Stimulated activated CD8-positive, alpha-beta memory T cell treated with anti-CD3 and anti-CD28 coated beads, Interleukin-15, amount 100 ng/mL, for 48 hours (primary cell): Measurements from ENCODE around the gene CLCN6.
A peak's percentile ranks its signal among the peaks of the same experiment; 100 is the strongest.
"Not testable (repeated sequence)": the region's sequence is repeated elsewhere in the genome, so short reads cannot be mapped to it uniquely, and the experiment has no call there.

ENCODE experiments used
- DNase-seq, 2 donors: peaks; one replicate each; pipeline ENCODE4 v3.0.0-alpha.2; 2020; ENCODE audit warnings: low read depth in 2 of 2

Gene CLCN6

DNA sequence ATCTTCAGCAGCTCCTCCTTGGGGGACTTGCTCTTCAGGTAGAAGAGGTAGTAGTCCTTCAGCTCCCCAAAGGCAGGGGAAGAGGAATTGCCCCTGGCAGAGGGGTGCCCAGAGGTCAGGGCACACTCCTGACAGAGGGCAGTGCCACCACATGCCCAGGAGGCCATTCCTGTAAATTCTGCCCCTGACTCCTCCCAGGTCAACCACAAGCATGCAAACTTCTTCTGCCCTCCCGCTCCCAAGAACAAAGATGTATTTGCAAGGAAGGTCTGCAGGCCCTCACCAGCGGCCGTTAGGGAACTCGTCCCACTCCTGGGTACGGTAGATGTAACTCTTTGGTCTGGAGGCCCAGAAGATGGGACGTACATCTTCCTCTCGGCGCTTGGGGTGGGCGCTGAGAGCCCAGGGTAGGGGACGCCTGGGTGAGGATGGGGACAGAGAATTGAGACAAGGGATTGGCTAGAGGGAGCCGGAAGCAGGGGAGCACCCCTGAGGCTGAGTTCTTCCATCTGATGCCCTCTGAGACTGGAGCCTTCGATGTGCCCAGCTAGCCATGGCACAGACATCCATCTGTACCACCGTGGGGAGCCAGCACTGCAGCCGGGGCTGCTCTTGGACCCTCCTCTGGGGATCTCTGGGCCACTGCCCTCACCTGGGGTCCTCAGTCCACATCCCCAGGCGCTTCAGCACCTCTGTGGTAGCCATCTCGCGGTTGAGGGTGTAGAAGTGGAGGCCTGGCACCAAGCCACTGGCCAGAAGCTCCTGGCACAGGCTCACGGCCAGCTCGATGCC is 11.3 kb upstream of the CLCN6 start:
- no peak for DNase-seq

DNA sequence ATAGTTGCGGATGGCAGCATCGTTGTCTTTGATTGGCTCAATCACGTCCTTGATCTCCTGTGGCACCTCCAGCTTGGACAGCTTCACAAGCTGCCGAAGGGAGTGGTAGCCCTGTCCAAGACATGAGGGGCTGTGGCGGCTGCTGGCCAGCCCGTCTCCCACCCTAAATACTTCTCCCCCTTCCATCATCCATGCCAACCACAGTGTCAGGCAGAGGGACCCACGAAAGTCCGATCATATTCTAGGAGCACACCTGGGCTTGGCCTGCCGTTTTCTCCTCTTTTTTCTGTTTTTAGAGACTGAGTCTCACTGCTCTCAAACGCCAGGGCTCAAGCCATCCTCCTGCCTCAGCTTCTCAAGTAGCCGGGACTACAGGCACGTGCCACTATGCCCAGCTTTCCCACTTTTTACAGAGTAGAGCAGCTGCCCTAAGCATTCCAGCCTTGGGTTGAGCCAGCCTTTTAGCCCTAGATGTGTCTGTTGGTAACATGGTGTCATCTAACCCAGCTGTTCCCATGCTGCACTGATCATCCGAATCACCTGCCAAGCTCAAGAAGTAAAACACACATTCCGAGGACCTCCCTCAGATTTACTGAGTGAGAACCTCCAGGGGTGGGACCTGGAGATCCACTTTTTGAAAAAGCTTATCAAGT is 10.6 kb upstream of the CLCN6 start:
- no peak for DNase-seq

DNA sequence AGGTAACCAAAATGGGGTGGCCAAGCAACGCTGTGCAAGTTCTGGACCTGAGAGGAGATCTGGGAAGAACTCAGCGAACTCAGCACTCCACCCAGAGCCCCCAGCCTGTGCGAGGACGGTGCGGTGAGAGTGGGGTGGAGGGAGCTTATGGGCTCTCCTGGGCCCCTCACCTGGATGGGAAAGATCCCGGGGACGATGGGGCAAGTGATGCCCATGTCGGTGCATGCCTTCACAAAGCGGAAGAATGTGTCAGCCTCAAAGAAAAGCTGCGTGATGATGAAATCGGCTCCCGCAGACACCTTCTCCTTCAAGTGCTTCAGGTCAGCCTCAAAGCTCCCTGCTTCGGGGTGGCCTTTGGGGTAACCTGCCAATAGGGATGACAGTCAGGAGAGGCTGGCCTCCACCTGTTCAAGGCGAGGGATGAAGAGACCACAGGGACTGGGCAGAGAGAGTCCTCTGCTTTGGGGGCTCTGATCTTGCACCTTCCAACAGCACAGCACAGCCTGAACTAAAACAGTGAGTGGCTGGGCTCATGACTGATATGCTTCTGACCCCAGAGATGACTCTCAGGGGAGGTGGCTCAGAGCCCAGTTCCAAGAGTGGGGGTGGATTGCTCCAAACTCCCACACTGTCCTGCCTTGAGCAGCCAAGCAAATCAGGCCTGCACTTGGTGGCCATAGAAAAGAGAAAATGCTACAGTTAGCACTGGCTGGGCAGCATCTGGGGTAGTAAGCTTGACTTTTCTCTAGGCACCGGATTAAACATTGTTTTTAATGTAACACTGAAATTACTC is 9.8 kb upstream of the CLCN6 start:
- DNase-seq: no peak

DNA sequence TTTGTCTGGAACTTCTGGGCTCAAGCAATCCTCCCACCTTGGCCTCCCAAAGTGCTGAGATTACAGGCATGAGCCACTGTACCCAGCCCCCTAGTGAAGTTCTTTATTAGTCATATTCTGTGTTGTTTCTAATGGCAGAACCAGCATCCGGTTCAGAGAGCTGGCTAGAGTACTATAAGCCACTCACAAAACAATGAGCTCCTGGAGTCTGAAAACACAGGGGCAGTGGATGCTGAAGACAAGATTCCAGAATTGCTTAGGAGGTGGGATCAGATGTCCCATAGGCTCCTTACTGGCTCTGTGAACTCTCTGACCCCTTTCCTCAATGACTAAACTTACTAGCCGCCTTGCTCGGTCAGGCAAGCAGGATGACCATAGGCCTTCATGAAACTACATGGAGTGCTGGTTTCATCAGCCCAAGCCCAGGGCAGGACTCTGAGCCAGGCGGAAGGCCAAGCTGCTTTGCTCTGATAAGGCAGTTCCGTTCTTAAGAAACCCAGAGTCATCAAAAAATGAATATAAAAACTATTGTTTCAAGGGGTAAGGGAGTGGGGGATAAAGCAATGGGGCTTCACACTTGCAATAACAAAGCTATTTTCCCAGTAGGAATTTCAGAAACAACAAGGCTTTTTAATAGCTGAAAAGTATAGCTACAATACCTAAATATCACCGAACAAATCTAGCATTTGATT is 8.3 kb upstream of the CLCN6 start:
- no peak for DNase-seq

DNA sequence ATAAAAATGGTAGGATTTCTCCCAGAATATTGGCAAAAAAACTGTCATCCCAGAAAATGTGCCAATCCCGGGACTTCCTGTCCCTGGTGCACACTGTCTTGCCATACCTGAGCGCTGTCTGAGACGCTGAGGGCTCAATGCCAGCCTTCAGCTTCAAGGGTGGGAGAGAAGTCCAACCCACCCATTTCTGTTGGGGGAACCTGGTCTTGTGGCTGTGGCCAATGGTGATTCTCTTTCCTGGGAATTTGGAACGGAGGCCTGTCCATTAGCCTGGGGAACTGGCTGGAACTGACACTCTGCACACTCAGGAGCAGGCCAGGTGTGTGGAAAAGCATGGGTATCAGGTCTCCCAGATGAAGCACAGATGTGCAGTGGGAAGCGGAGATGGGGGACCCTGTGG is 6.9 kb upstream of the CLCN6 start:
- DNase-seq: no peak

DNA sequence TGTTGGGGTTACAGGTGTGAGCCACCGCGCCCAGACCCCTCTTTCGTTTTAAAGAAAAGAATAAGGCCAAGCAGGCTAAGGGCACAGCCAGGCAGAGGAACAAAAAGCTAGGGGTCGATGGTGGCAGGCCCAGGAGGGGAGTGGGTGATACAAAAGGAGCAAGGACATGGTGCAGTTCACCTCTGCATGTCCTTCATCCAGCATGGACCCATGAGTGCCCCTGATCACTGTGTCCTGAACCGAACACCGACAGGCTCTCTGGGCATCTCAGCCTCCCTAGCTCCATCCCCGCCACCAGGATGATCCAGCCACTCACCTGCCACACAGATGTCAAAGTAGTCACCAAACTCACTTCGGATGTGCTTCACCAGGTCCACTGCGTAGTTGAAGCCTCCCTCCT is 6.1 kb upstream of the CLCN6 start:
- no peak for DNase-seq

DNA sequence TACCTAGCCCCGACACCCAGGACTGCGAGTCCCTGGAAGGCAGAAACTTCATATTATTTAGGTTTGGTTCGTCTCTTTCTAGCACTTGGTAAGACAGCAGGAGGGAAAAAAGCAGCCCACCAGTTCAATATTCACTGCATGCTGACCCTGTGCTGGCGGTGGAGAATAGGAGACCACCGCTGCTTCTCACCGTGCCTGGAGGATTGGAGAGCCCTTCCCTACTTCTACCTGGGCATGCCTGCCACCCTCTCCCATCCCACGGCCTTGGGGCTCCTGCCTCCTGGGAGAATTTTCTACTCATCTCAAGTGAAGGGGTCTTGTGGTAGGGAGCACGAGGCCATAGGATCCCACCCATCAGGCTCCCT is 5.6 kb upstream of the CLCN6 start:
- no peak for DNase-seq

DNA sequence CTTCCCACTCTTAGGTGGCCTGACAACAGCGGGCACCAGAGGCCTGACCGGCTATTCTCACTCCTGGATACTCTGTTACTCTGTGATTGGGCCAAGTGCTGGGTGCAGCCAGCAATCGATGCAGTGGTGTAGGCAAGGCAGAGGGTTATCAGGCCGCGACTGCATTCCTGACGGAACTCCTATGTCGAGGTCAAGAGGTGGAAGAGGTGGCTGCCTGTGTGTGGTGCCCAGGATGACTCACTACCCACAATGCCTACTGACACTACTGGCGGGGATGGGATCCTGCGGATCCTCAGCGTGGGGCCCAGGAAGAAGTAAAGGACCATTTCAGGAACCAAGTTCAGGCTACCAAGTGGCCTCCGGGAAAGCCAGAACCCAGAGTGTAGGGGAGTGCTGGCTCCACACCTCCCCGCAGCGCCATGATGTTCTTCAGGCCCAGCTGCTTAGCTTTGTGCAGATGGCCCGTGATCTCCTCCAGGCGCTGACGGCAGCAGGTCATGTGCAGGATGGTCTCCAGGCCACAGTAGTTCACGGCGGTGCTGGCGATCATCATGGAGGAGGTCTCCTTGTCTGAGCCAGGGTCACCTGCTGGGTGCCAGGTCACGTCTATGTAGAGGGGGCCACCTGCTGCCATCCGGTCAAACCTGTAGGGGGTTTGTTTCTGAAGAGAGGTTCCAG is 5.1 kb upstream of the CLCN6 start:
- DNase-seq: no peak

DNA sequence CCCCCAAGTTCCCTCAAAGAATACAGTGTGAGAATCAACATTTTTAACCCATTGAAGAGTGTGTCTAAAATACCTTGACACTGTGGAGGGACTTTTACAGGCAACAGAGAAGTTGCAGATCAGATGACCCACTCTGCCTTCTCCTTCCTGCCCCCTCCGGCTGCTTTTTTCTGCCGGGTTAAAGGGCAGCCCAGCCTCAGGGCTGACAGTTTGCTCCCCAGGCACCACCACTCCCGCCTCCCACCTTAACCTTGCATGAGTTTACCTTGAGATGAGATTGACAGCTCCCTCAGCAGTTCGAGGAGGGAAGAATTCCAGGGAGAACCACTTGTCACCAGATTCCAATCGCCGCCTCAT is 3.4 kb upstream of the CLCN6 start:
- DNase-seq: no peak

DNA sequence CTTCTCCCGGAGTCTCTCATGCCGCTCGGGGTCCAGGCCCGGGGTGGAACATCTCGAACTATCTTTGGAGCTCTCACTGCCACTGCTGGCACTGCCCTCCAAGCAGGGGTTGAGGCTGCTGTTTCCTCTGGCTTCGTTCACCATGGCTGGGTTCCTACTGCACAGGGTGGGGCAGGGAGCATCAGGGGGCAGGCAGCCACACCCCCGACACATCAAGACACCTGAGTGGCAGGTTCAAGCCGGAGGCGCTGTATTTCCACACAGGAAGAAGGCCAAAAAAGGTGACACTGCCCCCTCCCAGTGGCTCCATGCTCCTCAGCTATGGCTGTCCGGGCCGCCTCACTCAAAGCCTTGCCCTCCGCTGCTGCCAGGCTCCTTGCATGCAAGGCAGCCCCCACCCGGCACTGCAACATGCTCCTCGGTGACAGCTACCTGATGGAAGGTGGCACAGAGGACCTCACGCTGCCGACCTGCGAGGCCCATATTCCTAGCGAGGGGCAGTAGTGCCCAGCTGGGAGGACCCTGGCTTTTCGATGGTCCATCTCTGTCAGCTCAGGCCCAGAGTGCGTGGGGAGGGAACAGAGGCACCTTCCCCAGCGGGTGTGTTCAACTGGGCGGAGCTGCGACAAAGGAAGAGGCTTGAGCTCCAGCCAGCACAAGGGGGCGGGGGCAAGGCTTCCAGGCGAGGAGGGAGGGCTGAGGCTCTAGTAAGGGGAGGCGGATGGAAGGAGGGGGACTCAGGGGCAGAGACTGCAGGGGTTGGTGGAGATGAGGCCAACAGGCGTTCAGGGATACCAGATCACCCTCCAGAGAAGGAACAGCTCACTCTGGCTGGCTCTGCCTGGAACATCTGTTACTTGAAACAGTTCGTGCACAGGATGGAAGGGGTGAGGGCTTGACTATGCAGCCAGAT is 2.8 kb upstream of the CLCN6 start:
- peak; percentile 68 for DNase-seq

DNA sequence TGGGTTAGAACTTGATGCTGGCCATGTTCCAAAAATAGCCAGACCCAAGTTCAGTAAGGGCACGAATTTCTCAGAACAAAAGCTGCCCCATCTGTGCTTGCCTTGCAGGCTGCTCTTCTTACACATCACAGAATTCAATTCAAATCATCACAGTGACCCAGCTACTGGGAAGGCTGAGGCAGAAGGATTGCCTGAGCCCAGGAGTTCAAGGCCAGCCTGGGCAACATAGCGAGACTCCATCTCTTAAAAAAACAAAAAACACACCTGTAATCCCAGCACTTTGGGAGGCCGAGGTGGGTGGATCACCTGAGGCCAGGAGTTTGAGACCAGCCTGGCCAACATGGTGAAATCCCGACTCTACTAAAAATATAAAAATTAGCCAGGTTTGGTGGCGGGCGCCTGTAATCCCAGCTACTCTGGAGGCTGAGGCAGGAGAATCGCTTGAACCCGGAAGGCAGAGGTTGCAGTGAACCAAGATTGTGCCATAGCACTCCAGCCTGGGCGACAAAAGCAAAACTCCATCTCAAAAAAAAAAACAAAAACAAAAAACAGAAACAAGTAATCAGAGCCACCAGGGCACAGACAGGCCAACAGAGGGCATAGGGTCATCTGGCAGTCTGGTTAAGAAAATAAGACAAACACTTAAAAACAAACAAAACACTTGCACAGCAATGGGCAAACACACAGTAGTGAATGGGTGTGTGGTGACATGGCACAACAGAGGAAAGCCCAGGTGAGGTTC is 1.9 kb upstream of the CLCN6 start:
- DNase-seq: not testable (repeated sequence)

DNA sequence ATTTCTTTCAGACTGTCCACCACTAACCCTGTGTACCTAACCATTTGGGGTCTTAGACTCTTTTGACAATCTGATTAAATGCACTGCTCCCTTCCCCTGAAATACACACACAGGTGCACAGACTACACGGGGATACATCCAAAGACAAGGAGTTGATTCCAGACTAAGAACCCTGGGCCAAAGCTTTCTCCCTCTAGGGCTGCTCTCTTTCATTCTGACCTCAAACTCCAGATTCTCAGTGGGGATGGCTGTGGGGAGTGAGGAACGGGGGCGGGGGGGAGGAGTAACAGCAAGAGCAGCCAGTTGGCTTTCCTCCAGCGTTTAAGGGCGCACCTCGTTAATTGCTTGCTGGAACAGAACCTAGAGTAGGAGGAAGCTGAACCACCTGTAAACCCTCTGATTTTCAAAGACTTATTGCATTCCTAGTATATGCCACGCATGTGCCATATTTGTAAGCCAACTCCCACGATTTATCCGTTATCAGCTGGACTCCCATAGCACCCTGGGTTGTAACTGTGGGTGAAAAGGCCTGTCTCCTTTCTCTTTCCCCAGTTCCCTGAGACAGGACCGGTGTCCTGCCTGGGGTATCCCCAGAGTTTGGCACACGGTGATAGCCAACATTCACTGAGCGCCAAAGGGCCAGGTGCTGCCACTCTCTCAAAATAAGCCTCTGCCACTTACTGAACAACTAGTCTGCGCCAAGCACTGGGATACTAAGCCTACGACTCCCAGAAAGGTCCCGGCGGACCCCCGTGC is 1.1 kb upstream of the CLCN6 start:
- DNase-seq: no peak

DNA sequence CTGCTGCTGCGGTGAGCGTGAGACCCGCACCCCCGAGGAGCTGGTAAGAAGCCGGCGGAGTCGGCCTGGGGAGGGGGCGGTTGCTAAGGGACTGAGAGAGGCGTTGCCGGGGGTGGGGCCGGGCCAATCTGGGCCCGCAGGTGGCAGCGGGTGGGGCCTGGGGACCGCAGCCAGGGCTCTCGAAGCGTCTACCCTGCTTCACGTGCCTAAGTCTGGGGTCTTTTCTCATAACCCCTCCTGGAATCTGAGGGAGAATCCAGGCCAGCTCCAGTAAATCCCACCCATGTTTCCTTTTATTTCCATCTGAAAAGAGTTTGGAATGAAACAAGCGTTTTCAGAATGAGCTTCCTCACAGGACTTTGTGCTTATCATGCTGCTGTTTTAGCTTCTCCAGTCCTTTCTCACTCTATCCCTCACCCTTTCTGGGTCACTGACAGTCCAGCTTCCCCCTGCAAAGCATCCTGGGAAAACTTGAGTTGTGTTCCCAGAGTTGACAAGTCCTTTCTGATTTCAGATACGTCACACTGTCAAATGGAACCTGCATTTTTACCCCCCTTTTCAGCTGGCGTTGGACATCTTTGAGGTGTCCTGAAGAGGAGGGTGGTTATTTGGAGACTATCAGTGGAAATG is 431 bp downstream of the CLCN6 start:
- no peak for DNase-seq

DNA sequence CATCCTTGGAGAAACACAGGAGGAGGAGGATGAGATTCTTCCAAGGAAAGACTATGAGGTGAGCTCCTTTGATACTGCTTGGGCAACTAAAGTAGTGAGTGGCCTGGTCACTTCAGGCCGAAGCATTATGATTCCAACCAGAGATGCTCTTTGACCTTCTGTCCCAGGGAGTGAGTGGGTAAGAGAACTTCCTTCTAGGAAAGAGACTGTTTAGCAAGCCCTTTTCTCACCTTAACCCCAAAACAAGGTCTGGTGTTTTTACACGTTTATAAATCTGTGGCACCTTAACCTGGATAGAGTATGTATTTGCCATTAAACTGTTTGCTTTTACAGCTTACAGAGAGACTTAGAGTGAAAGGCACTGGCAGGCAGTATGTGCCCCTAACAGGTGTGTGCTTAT is 1.1 kb downstream of the CLCN6 start:
- no peak for DNase-seq

DNA sequence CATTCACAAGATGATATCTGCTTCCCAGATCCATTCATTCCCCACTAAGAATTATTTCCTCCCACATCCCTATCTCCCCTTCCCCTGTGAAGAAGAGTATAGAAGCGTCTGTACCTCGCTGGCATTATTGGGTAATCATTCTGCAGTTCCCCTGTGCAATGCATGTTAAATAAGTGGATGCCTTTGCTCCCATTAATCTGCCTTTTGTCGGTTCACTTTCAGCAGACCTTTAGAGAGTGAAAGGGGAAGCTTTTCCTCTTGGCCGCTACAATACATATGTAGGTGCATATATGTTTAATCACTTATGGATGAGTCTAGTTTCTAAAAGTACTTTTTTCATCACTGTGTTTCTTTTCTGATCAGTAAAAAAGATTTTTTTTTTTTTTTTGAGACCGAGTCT is 7.0 kb downstream of the CLCN6 start:
- no peak for DNase-seq

DNA sequence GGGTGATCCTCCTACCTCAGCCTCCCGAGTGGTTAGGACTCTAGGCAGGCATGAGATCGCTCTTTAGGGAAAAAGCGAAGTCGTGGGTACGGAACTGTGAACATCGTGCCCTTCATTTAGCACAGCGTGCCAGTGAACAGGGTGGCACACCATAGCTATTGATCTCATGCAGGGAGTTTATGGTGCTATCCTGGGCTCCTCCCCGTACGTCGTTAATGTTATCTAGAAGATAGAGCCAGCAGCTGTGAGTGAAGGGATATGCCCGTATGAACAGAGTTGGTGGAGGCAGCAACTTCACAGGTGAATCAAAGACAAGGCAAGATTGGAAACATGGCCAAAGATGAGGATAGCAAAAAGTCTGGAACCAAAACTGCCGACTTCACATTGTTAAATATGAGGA is 11.2 kb downstream of the CLCN6 start:
- DNase-seq: no peak

DNA sequence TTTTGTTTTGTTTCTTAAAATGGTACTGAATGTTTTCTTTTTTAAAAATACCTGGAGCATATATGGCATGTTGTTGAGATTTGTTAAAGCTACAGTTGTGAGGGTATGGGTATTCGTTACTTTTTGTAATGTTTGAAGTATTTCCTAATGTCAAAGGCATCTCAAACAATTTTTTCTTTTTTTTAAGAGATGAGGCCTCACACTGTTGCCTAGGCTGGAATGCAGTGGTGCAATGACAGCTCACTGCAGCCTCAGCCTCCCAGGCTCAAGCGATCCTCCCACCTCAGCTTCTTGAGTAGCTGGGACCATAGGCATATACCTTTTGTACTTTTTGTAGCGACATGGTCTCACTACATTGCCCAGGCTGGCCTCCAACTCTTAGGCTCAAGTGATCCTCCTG is 16.1 kb downstream of the CLCN6 start:
- DNase-seq: no peak

DNA sequence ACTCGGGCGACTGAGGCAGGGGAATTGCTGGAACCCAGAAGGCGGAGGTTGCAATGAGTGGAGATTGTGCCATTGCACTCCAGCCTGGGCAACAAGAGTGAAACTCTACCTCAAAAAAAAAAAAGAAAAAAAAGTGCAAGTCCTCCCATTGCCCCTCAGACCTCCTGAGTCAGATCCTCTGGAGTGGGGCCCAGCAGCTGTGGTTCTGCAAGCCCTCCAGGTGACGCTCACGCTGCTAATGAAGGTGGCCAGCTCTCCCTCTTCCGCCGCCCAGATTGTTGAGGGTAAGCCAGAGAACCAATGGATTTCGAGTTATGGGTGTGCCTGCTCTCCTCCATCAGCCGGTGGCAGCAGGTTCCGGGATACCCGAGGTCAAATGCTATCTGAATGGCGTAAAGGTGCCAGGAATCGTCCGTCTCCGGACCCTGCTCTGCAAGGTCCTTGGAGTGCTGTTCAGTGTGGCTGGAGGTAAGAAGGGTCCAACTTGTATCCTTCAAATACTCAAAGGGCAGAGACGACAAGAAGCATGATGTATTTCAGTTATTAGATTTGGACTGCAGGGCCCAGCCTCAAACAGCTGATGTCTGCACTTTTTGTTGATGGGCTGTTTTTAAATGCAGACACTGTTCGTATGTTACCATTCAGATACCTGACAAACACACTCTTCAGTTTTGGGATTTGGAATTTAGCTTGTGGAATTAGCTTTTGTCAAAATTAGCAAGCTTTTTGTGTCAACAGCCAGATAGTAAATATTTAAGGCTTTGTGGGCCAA is 17.6 kb downstream of the CLCN6 start:
- no peak for DNase-seq
